Mesothelial cell of epicardium (in vitro differentiated cells): ENCODE measurements around the gene PHLDB1. TPM values are rescaled to one million over a fixed set of nuclear protein-coding genes. Genes with fewer than 3 reads are reported as not detected.

Experiments
- DNase-seq, 2 experiments: peaks; one replicate each; pipeline ENCODE4 v3.0.0; 2021; ENCODE audit warnings: low spot score in 2 of 2; ENCODE audit not compliant: unreplicated experiment in 2 of 2
- H3K27ac Mint-ChIP-seq: 2 replicates; pipeline ENCODE4 v1.8.0; 2021; ENCODE audit warnings: mixed read lengths
- H3K27me3 Mint-ChIP-seq: 2 replicates; pipeline ENCODE4 v1.8.0; 2021; ENCODE audit warnings: low read depth, mixed read lengths
- H3K36me3 Mint-ChIP-seq: 2 replicates; pipeline ENCODE4 v1.8.0; 2021; ENCODE audit warnings: mixed read lengths
- H3K4me1 Mint-ChIP-seq: 2 replicates; pipeline ENCODE4 v1.8.0; 2021; ENCODE audit warnings: mixed read lengths
- H3K4me3 Mint-ChIP-seq: 2 replicates; pipeline ENCODE4 v1.8.0; 2021; ENCODE audit warnings: mild to moderate bottlenecking, moderate library complexity, mixed read lengths
- H3K9me3 Mint-ChIP-seq: 2 replicates; pipeline ENCODE4 v1.8.0; 2021; ENCODE audit warnings: mixed read lengths
- CTCF ChIP-seq: fragments of 200-600 bp; sonication (generic); IDR thresholded peaks from one replicate; pipeline ENCODE4 v1.5.0; 2021; ENCODE audit warnings: antibody characterized with exemption; ENCODE audit not compliant: unreplicated experiment
- total RNA-seq: library from RNA; stranded (reverse); gene quantifications from 3 replicates; pipeline ENCODE4 v1.2.1, GENCODE V29; 2021

The PHLDB1 gene
- total RNA-seq, 1 donor from 2014 or later, result 148 TPM

GRCh38 chr11:118660681-118661424, 53.4 kb downstream of the PHLDB1 start:
- no peak overlapping the region for H3K27ac Mint-ChIP-seq
- H3K36me3 Mint-ChIP-seq, result peaks cover 2% of the 10 kb centered on the region
- no peaks in the 10 kb centered on the region for H3K9me3 Mint-ChIP-seq
- H3K27me3 Mint-ChIP-seq, result no peaks in the 10 kb centered on the region
- H3K4me3 Mint-ChIP-seq, result no peak overlapping the region
- TF ChIP-seq CTCF, result no peak
- H3K4me1 Mint-ChIP-seq, result peaks cover 14% of the 10 kb centered on the region
- no peak for DNase-seq

GRCh38 chr11:118661425-118662301, 54.2 kb downstream of the PHLDB1 start:
- DNase-seq, result no peak
- no peak for TF ChIP-seq CTCF
- Mint-ChIP-seq H3K27me3 (no peaks in the 10 kb centered on the region), H3K4me3 (no peak overlapping the region), H3K36me3 (no peaks in the 10 kb centered on the region), H3K4me1 (peaks cover 14% of the 10 kb centered on the region), H3K27ac (no peak overlapping the region), H3K9me3 (no peaks in the 10 kb centered on the region)

DNA sequence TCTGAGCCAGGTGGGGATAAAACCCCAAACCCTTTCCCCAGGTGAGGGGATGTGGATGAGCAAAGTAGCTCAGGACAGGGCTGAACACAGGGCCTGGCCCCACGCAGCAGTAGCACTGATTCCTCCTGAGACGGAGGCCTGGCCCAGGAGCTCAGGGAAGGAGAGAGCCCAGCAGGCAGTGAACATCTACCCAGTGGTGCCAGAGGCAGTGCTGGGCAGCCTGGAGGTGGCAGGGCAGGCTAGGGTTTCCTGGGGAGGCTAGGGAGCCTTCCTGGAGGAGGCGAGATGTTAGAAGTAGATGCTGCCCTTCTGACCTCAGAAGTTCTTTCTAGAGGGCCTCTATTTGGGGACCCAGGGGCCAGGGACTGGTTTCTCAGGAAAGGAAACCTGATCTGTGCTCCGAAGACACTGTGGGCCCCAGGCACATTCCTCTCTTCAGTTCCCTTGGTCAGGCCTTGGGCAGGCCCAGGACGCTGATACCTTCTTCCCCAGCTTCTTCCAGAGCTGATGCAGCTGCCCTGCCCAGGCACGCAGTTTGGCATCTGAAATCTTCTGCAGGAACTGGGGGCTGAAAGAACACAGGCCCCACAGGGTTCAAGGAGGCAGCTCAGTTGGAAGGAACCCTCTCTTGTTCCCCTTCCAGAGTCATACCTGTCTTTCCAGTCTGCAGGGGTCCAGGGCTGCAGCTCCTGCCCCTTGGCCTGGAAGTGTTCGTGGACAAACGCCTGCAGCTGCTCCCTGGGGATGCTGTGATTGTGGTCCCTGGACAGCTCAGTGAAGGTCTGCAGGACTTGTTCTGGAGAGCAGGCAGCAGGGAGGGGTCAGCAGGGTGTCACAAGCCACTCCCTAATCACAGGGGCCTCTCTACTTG, 55.2 kb downstream of the PHLDB1 start:
- H3K36me3 Mint-ChIP-seq, result no peaks in the 10 kb centered on the region
- H3K27me3 Mint-ChIP-seq, result no peaks in the 10 kb centered on the region
- TF ChIP-seq CTCF, result no peak
- no peak for DNase-seq
- peaks cover 14% of the 10 kb centered on the region for H3K4me1 Mint-ChIP-seq
- H3K9me3 Mint-ChIP-seq, result no peaks in the 10 kb centered on the region
- H3K27ac Mint-ChIP-seq, result no peak overlapping the region
- no peak overlapping the region for H3K4me3 Mint-ChIP-seq

DNA sequence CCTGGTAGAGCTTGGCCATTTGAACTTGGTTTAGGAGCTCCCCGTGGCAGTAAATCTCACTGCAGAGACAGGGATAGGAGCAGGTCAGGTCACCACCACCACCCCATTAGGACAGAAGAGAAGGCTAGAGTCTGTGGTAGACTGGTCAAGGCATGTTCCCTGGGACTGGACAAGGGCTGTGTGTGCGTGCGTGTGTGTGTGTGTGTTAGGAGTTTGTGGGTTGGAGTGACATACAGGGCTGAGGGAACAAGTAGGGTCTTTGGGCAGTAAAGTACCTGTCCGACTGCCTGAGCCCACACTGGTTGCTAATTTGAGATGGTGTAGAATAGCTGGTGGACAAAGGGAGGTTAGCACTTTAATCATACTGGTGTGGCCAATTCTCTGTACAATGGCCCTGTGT, 56.0 kb downstream of the PHLDB1 start:
- H3K27ac Mint-ChIP-seq, result no peak overlapping the region
- H3K9me3 Mint-ChIP-seq, result no peaks in the 10 kb centered on the region
- H3K36me3 Mint-ChIP-seq, result no peaks in the 10 kb centered on the region
- no peak for TF ChIP-seq CTCF
- no peak overlapping the region for H3K4me3 Mint-ChIP-seq
- H3K27me3 Mint-ChIP-seq, result no peaks in the 10 kb centered on the region
- DNase-seq, result no peak
- H3K4me1 Mint-ChIP-seq, result peaks cover 14% of the 10 kb centered on the region

DNA sequence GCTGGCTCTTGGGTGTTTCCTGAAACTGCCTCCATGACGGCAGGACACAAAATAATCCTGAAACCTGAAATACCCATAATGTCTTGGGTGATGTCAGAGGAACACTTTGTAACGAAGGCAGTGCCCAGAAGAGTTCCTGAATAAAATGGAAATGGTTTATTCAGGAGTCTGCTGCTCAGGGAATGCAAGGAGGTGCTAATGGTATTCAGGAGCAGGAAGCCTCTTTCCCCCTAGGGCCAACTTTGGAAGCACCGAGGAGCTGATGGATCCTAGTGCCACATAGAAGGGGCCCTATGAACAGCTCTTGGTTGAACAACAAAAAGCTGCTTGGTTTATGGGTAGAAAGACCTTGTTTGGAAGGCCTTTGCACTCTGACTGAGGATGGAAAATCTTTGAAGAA, 56.5 kb downstream of the PHLDB1 start:
- DNase-seq, result no peak

More for the DNA sequence above, 56.5 kb downstream of the PHLDB1 start:
- no peaks in the 10 kb centered on the region for H3K9me3 Mint-ChIP-seq
- no peaks in the 10 kb centered on the region for H3K27me3 Mint-ChIP-seq
- H3K4me1 Mint-ChIP-seq, result peaks cover 14% of the 10 kb centered on the region
- no peak overlapping the region for H3K4me3 Mint-ChIP-seq
- H3K27ac Mint-ChIP-seq, result no peak overlapping the region
- TF ChIP-seq CTCF, result no peak
- no peaks in the 10 kb centered on the region for H3K36me3 Mint-ChIP-seq
